SH-SY5Y (cell line): Measurements from ENCODE around the gene COL11A1.

ENCODE experiments used
- GATA2 ChIP-seq: IDR thresholded peaks from 2 replicates; pipeline ENCODE4 v1.6.1; 2011; ENCODE audit warnings: mild to moderate bottlenecking, low read depth, low read length
- GATA3 ChIP-seq: IDR thresholded peaks from 2 replicates; pipeline ENCODE4 v1.6.1; 2011; ENCODE audit warnings: low read depth, mild to moderate bottlenecking, low read length, moderate library complexity

Gene COL11A1

DNA sequence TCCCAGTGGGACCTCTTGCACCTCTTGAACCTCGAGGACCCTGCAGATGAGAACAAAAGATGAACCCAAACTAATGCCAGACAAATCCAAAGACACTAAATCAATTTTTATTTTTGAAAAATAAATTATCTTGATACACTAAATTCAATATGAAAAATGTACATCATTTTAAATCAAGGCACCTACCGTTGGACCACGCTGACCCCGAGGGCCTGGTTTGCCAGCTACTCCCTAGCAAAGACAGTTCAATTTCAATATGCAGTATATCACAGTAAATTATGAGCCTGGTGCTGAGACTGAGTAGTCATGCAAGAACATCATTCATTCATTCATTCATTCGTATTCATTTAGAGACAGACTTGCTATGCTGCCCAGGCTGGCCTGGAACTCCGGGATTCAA is 129.4 kb downstream of the COL11A1 start:
- TF ChIP-seq GATA2 (no peak), GATA3 (no peak)

DNA sequence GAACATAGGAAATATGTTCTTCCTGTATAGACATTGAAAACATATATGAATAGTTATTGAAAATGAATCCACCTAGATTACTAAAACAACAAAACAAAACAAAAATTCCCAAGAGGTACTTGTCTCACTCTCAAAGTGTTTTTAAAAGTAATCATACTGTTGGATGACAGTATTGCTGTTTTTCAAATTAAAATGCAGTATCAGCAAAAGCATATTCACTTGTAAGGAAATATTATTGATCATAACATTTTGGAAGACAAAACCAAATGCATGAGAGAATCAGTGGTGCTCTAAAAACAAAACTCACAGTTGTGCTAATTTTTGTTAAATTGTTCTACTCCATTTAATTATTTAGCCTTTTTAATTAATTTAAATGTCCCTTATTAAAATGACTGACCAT is 131.0 kb downstream of the COL11A1 start:
- TF ChIP-seq GATA2 = no peak
- no peak for TF ChIP-seq GATA3

DNA sequence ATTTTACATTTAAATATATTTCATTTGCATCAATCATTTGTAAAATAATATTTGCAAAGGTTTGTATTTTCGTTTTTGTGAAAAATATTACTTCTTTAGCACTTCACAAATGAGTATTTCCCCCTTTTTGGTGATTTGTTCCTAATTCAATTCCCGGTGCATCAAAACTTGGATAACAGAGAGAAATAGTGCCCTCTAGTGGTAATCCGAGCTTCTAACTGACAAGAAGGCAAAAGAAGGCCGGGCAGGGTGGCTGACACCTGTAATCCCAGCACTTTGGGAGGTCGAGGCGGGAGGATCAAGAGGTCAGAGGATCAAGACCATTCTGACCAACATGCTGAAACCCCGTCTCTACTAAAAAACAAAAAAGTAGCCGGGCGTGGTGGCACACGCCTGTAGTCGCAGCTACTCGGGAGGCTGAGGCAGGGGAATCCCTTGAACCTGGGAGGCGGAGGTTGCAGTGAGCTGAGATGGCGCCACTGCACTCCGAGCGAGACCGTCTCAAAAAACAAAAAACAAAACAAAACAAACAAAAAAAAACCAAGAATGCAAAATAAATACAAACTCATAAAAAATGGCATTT is 137.7 kb downstream of the COL11A1 start:
- TF ChIP-seq GATA3 (no peak), GATA2 (no peak)

DNA sequence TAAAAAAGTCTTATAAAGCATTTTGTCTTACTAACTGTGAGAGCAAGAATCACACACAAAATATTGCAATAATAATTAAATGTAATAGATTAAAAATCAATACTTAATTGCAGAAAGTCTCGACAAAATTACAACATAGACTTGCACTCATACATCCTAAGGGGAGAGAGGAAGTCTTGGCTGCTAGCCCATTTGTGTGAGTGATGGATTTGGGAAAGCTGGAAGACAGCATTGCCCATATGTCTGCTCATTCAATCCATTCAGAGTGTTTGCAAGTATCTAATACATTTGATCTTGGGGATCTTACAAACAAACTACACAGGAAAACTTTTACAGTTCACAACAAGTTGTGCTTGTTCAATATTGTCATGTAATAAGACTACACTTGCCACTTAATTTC is 140.5 kb downstream of the COL11A1 start:
- TF ChIP-seq GATA3 = no peak
- TF ChIP-seq GATA2 = no peak

DNA sequence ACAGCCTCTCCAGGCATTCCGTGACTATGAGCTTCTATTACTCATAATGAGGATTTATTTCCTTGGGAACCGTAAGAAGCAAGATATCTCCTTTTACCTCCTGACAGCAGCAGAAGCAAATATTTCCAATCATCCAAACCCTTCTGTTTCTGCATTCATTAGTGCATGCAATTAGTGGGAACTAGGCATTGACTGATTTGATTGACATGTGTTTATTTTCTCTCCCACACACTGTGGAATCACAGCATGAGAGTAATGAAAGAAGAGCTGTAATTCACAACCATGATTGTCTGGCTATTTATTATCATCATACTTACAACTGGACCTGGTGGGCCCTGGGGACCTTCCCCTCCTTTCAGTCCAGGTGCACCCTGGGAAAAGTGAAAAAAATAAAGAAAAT is 146.8 kb downstream of the COL11A1 start:
- TF ChIP-seq GATA2 (no peak), GATA3 (no peak)

DNA sequence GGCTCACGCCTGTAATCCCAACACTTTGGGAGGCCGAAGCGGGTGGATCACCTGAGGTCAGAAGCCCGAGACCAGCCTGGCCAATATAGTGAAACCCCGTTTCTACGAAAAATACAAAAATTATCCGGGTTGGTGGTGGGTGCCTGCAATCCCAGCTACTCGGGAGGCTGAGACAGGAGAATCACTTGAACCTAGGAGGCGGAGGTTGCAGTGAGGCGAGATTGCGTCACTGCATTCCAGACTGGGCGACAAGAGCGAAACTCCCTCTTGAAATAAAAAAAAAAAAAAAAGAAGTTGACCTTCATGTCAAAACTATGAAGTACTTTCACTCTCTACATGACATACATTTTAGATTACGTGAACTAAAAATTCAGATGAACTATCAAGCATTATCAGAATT is 153.7 kb downstream of the COL11A1 start:
- TF ChIP-seq GATA2 (no peak), GATA3 (no peak)

DNA sequence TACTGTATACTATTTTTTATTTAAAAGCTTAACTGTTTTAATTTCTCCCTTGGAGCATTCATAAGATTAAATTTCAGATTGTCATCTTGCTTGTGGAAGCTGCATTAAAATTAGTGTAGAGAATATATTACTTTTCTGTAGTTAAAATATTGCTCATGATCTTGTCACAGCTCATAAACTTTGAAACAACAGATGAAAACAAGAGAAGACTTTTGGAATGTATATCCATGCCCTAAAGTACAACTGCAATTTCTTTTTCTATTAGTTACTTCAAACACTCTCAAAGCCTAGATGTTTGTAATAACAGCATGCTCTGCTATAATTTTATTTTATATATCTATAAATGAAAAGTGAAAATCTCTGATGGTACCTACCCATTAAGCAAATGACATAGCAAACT is 155.9 kb downstream of the COL11A1 start:
- TF ChIP-seq GATA3 (no peak), GATA2 (no peak)

DNA sequence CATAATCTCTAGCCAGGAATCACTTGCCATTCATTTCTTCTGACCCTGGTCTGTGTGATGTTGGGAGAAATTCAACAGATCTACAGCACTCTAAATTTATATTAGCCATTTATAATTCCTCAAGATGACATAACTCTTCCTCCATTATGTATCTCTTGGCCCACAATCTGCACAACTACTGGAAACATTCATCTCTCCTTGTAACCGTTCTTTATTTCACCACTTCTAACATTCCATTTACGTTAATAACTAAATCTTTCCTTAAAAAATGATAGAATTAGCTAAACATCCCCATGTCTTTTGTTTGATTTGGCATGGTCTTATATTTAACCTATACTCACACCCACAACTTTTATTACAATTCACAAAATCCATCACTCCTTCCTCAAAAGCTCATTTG is 166.0 kb downstream of the COL11A1 start:
- TF ChIP-seq GATA3 = no peak
- TF ChIP-seq GATA2 = no peak

DNA sequence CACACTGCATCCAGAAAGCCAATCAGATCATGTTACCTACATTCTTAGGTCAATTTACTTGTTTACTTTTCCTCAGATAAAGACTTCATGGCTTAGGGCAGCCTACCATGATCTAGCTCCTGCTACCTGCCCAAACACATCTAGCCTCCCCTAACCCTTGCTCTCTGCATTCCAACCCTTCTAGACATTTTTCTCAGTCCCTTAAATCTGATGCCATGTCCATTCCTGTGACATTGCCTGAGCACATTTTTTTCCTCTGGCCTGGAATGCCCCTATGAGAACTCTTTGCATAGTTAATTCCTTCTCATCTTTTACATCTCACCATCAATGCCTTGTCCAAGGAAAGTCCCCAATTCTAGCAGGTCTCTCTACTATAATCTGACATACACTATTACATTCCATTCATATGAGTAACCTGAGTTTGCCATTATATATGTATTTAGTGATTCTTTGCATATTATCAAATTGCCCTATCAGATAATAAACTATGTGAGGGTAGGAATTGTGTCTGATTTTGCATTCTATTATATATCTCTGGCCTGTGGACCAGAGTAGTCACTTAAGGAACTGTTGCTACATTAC is 166.9 kb downstream of the COL11A1 start:
- TF ChIP-seq GATA2 (no peak), GATA3 (no peak)

DNA sequence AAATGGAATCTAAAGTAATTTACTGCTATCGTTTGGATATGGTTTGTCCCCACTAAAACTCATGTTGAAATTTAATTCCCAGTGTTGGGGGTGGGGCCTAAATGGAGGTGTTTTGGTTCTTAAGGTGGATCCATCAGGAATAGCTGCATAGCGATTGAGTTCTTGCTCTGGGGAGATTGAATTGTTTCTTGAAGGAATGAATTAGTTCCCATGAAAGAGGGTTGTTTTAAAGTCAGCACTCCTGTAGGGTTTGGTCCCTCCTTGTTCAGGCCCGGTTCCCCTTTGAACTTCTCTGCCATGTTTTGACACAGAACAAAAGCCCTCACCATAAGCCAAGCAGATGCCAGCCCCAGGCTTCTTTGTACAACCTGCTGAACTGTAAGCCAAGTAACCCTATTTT is 170.9 kb downstream of the COL11A1 start:
- no peak for TF ChIP-seq GATA2
- TF ChIP-seq GATA3 = no peak

DNA sequence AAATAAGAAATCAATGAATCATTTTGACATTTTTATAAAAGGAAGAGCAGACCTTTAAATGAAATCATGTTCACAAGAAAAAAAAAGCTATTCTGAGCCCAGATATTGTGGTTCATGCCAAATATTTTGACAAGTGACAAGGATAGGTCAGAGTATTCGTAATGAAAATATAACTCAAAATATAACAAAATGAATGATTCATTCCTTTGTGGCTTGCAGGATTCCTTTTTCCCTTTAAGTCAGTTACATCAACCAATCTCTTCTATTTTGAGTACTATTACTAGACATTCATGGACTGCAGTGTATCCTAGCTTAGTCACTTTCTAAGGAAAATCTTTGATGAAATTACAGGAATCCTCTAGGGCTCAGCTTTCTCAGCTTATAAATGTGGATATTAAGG is 188.7 kb downstream of the COL11A1 start:
- no peak for TF ChIP-seq GATA3

DNA sequence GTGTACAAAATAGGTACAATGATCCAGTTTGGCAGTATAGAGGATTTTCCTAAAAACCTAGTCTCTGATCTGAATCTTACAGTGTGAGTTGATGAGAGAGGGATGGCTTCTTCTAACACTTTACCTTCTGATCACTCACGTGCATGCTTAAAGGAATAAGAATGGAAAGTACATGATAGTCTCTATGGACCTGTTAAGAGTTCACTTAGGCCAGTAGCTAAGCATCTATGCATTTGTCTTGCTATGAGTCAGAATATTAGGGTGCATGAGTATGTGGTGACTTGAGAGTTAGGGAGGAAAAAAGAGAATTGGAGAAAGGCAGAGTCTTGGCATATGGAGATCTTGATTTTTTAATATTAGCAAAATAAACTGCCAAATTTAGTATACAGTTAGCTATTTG is 206.3 kb downstream of the COL11A1 start:
- TF ChIP-seq GATA2 (no peak), GATA3 (no peak)

DNA sequence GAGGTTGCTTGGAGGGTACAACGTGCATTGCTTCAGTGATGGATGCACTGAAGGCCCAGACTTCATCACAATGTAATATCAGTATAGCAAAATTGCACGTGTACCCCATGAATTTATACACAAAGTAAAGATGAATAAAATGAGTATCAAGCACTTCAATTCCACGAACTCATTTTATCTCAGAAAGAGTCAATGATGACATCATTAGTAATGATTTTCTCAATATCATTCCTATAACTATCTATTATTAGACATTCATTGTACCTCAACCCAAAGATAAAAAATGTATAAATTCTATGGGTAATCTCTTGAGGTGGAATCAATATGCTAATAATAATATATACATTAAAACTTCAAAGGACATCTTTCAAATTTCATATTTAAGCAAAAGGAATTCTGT is 208.4 kb downstream of the COL11A1 start:
- no peak for TF ChIP-seq GATA2
- no peak for TF ChIP-seq GATA3

DNA sequence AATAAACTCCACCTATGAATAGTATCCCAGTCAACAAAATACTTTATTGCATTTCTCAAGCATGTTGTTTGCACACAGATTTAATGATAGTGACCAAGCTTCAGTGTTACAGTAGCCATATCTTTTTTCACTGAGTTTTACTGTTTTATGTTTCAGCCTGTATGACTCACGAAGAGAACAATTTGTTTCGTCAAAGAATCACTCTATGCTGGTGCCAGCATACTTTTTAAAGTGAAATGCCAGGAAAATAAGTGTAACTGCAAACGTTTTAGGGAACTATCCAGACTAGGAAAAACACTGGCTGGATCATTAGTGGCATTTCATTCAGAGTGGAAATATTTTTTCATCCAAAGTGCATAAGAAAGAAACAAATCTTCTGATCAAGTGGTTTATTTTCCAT is 210.8 kb downstream of the COL11A1 start:
- TF ChIP-seq GATA2 (no peak), GATA3 (no peak)

DNA sequence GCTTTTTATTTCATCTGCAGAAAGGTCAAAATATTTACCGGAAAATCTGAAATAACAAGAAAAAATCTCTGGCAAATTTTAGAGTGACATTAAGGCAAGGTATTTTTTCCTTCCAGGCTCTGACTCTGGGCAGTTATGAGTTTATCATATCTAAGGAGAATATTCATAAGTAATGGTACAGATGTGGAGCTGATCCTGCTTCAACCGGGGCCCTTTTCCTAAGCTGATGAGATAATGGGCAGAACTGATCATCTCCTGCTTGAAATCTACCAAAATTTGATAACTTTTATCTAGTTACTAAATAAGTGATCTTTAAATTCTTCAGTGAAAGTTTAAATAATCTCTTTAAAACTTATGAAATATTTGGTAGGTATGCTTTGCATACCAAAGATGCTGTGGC is 211.6 kb downstream of the COL11A1 start:
- TF ChIP-seq GATA2 (no peak), GATA3 (no peak)

DNA sequence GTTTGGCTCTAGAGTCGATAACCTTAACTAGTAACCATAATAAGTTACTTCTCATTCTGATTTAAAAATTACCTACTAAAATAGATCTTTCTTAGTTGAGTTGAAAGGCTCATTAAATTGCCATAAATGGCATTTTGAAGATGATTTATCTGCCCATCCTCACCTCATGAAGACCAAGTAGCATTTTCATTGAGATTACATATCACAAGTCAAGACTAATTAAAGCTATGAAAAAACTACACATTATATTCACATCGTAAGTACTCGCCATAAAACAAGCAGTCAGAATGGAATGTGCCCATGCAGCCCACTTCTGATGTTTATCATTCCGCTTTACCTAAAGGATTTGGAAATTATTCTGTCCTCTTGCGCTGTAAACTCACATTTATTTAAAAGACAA is 212.0 kb downstream of the COL11A1 start:
- TF ChIP-seq GATA2 = no peak
- TF ChIP-seq GATA3 = no peak
